Activated CD4-positive, alpha-beta T cell treated with anti-CD3 and anti-CD28 coated beads, Interleukin-2, amount 50 U/mL, for 24 hours (primary cell): Measurements from ENCODE around the gene TSN.
"Not testable (repeated sequence)": the region's sequence is repeated elsewhere in the genome, so short reads cannot be mapped to it uniquely, and the experiment has no call there.

ENCODE experiments used
- DNase-seq, 2 donors: peaks; one replicate each; pipeline ENCODE4 v3.0.0-alpha.2; 2020; ENCODE audit warnings: low read depth in 1 of 2, low spot score in 1 of 2

TSN gene

GRCh38 chr2:121796239-121796638, 40.8 kb downstream of the TSN start:
- no peak for DNase-seq

GRCh38 chr2:121798617-121799016, 43.2 kb downstream of the TSN start:
- no peak for DNase-seq

- DNase-seq, result no peak
These were observed 46.5 kb downstream of the TSN start for GRCh38 chr2:121801916-121802315.

- no peak for DNase-seq
These were observed 48.1 kb downstream of the TSN start for GRCh38 chr2:121803503-121803902.

GRCh38 chr2:121804340-121804739, 48.9 kb downstream of the TSN start:
- no peak for DNase-seq

GRCh38 chr2:121804997-121805765, 49.7 kb downstream of the TSN start:
- DNase-seq, result no peak

- DNase-seq, result no peak
These were observed 50.3 kb downstream of the TSN start for GRCh38 chr2:121805766-121806143.

- not testable (repeated sequence) for DNase-seq
These were observed 52.3 kb downstream of the TSN start for GRCh38 chr2:121807771-121808170.

GRCh38 chr2:121809607-121810006, 54.2 kb downstream of the TSN start:
- no peak for DNase-seq

- no peak for DNase-seq
These were observed 55.8 kb downstream of the TSN start for GRCh38 chr2:121810959-121811853.

GRCh38 chr2:121813083-121813482, 57.6 kb downstream of the TSN start:
- not testable (repeated sequence) for DNase-seq

- DNase-seq, result no peak
These were observed 59.8 kb downstream of the TSN start for GRCh38 chr2:121815216-121815615.

- no peak for DNase-seq
These were observed 61.3 kb downstream of the TSN start for GRCh38 chr2:121816797-121817196.

GRCh38 chr2:121817304-121817703, 61.9 kb downstream of the TSN start:
- not testable (repeated sequence) for DNase-seq
